Glutamatergic neuron (in vitro differentiated cells): Measurements from ENCODE around the gene NEK5. TPM values are rescaled to one million over a fixed set of nuclear protein-coding genes. Genes with fewer than 3 reads are reported as not detected.
A peak's percentile ranks its signal among the peaks of the same experiment; 100 is the strongest.

ENCODE experiments used
- DNase-seq: peaks from one replicate; pipeline ENCODE4 v3.0.0; 2022
- H3K27ac Mint-ChIP-seq: one replicate; pipeline ENCODE4 v1.8.0; 2020; ENCODE audit warnings: mild to moderate bottlenecking, mixed read lengths, inconsistent platforms; ENCODE audit not compliant: unreplicated experiment
- H3K27me3 Mint-ChIP-seq: one replicate; pipeline ENCODE4 v1.8.0; 2020; ENCODE audit warnings: mild to moderate bottlenecking, moderate library complexity, mixed read lengths, inconsistent platforms; ENCODE audit not compliant: unreplicated experiment
- H3K36me3 Mint-ChIP-seq: one replicate; pipeline ENCODE4 v1.8.0; 2020; ENCODE audit warnings: mild to moderate bottlenecking, mixed read lengths, inconsistent platforms; ENCODE audit not compliant: unreplicated experiment
- H3K4me1 Mint-ChIP-seq: one replicate; pipeline ENCODE4 v1.8.0; 2020; ENCODE audit warnings: mild to moderate bottlenecking, low read depth, mixed read lengths, inconsistent platforms; ENCODE audit not compliant: unreplicated experiment
- H3K4me3 Mint-ChIP-seq: one replicate; pipeline ENCODE4 v1.8.0; 2020; ENCODE audit warnings: mild to moderate bottlenecking, mixed read lengths, inconsistent platforms; ENCODE audit not compliant: unreplicated experiment
- H3K9me3 Mint-ChIP-seq: one replicate; pipeline ENCODE4 v1.8.0; 2020; ENCODE audit warnings: mild to moderate bottlenecking, moderate library complexity, mixed read lengths, inconsistent platforms; ENCODE audit not compliant: unreplicated experiment
- CTCF ChIP-seq: fragments of 200-600 bp; sonication (generic); IDR thresholded peaks from one replicate; pipeline ENCODE4 v1.5.0; 2021; ENCODE audit not compliant: partially characterized antibody, unreplicated experiment
- total RNA-seq: library from RNA; stranded (reverse); fragmentation: NEBNext Ultra II Directional; extraction: Animal tissue kit (Norgen Biotek cat#: 25700); gene quantifications from one replicate; pipeline ENCODE4 v1.2.1, GENCODE V29; 2021; ENCODE audit not compliant: unreplicated experiment

The NEK5 gene
- total RNA-seq, 1 donor from 2014 or later, result not detected

GRCh38 chr13:52002361-52002760, 126.5 kb downstream of the NEK5 start:
- no peak for DNase-seq
- Mint-ChIP-seq H3K36me3 (no peaks in the 10 kb centered on the region), H3K4me1 (peaks cover 28% of the 10 kb centered on the region), H3K9me3 (peaks cover 6% of the 10 kb centered on the region), H3K4me3 (no peak overlapping the region), H3K27ac (no peak overlapping the region), H3K27me3 (peaks cover 3% of the 10 kb centered on the region)
- no peak for TF ChIP-seq CTCF

GRCh38 chr13:52001120-52001731, 127.6 kb downstream of the NEK5 start:
- TF ChIP-seq CTCF, result peak; percentile 77
- no peak overlapping the region for H3K27ac Mint-ChIP-seq
- peaks cover 28% of the 10 kb centered on the region for H3K4me1 Mint-ChIP-seq
- DNase-seq, result no peak
- no peaks in the 10 kb centered on the region for H3K36me3 Mint-ChIP-seq
- H3K4me3 Mint-ChIP-seq, result no peak overlapping the region
- peaks cover 2% of the 10 kb centered on the region for H3K27me3 Mint-ChIP-seq
- peaks cover 8% of the 10 kb centered on the region for H3K9me3 Mint-ChIP-seq

- peaks cover 28% of the 10 kb centered on the region for H3K4me1 Mint-ChIP-seq
- TF ChIP-seq CTCF, result no peak
- peaks cover 2% of the 10 kb centered on the region for H3K9me3 Mint-ChIP-seq
- peaks cover 2% of the 10 kb centered on the region for H3K27me3 Mint-ChIP-seq
- H3K4me3 Mint-ChIP-seq, result peak overlapping the region; percentile 21
- peak overlapping the region; percentile 92 for H3K27ac Mint-ChIP-seq
- H3K36me3 Mint-ChIP-seq, result no peaks in the 10 kb centered on the region
- no peak for DNase-seq
These were observed 129.0 kb downstream of the NEK5 start for GRCh38 chr13:51999921-52000320.

GRCh38 chr13:51999510-51999911, 129.4 kb downstream of the NEK5 start:
- H3K36me3 Mint-ChIP-seq, result no peaks in the 10 kb centered on the region
- peaks cover 2% of the 10 kb centered on the region for H3K27me3 Mint-ChIP-seq
- H3K9me3 Mint-ChIP-seq, result peaks cover 2% of the 10 kb centered on the region
- H3K4me3 Mint-ChIP-seq, result no peak overlapping the region
- no peak for DNase-seq
- H3K27ac Mint-ChIP-seq, result peak overlapping the region; percentile 92
- TF ChIP-seq CTCF, result no peak
- peaks cover 28% of the 10 kb centered on the region for H3K4me1 Mint-ChIP-seq

GRCh38 chr13:51998723-51999509, 130.0 kb downstream of the NEK5 start:
- Mint-ChIP-seq H3K36me3 (no peaks in the 10 kb centered on the region), H3K27me3 (peaks cover 2% of the 10 kb centered on the region), H3K4me3 (no peak overlapping the region), H3K9me3 (peaks cover 2% of the 10 kb centered on the region), H3K4me1 (peaks cover 28% of the 10 kb centered on the region), H3K27ac (peak overlapping the region; percentile 92)
- peak; percentile 27 for DNase-seq
- TF ChIP-seq CTCF, result no peak
